Keratinocyte (primary cell): ENCODE results near the gene UBE2D2. TPM values are rescaled to one million over a fixed set of nuclear protein-coding genes. Genes with fewer than 3 reads are reported as not detected.

ENCODE experiments used
- DNase-seq: peaks from one replicate; pipeline ENCODE4 v3.0.0-alpha.2; 2011; ENCODE audit warnings: low read depth, missing footprints, low spot score
- FAIRE-seq: peaks from 2 replicates; lab custom pipeline; 2011; peaks lifted over from hg19 to GRCh38; lab: Jason Lieb, UNC
- H2AFZ ChIP-seq: 2 replicates; pipeline ENCODE4 v1.6.0; 2012; ENCODE audit warnings: low read length, control low read depth, inconsistent platforms; ENCODE audit not compliant: control insufficient read depth
- H3K27ac ChIP-seq: 2 replicates; pipeline ENCODE4 v1.5.1; 2011; ENCODE audit warnings: low read length; ENCODE audit not compliant: control insufficient read depth, insufficient read depth
- H3K27me3 ChIP-seq: 3 replicates; pipeline ENCODE4 v1.6.0; 2011; ENCODE audit warnings: low read length; ENCODE audit not compliant: control insufficient read depth, insufficient read depth; ENCODE audit errors: extremely low read depth
- H3K36me3 ChIP-seq, 2 experiments: 2 replicates in 1 of 2; 3 replicates in 1 of 2; pipeline ENCODE4 v1.5.1; 2011; ENCODE audit warnings: low read length in 2 of 2, mild to moderate bottlenecking in 1 of 2; ENCODE audit not compliant: control insufficient read depth in 2 of 2, insufficient read depth in 2 of 2; ENCODE audit errors: extremely low read depth in 1 of 2
- H3K4me1 ChIP-seq: 3 replicates; pipeline ENCODE4 v1.5.1; 2011; ENCODE audit warnings: low read length; ENCODE audit not compliant: control insufficient read depth, insufficient read depth; ENCODE audit errors: extremely low read depth
- H3K4me2 ChIP-seq: 3 replicates; pipeline ENCODE4 v1.6.0; 2011; ENCODE audit warnings: low read depth, low read length; ENCODE audit not compliant: control insufficient read depth, insufficient read depth; ENCODE audit errors: extremely low read depth
- H3K4me3 ChIP-seq, 3 experiments: fragments of 200-600 bp in 1 of 3; sonication (generic) in 1 of 3; 2 replicates in 2 of 3; 3 replicates in 1 of 3; pipeline ENCODE4 v1.5.1; 2011 to 2016; ENCODE audit warnings: low read length in 3 of 3, mild to moderate bottlenecking in 3 of 3, control low read depth in 2 of 3, inconsistent platforms in 1 of 3, low read depth in 1 of 3, mixed read lengths in 1 of 3, mixed run types in 1 of 3, moderate library complexity in 1 of 3; ENCODE audit not compliant: control insufficient read depth in 2 of 3, insufficient read depth in 2 of 3; ENCODE audit errors: extremely low read depth in 1 of 3
- H3K79me2 ChIP-seq: 2 replicates; pipeline ENCODE4 v1.6.0; 2012; ENCODE audit warnings: low read length; ENCODE audit not compliant: control insufficient read depth, insufficient read depth
- H3K9ac ChIP-seq: 3 replicates; pipeline ENCODE4 v1.6.0; 2011; ENCODE audit warnings: low read length; ENCODE audit not compliant: control insufficient read depth, insufficient read depth; ENCODE audit errors: extremely low read depth
- H3K9me1 ChIP-seq: 3 replicates; pipeline ENCODE4 v1.6.0; 2011; ENCODE audit warnings: low read length; ENCODE audit not compliant: control insufficient read depth, insufficient read depth; ENCODE audit errors: extremely low read depth
- H3K9me3 ChIP-seq: 2 replicates; pipeline ENCODE4 v1.5.1; 2012; ENCODE audit warnings: low read depth, low read length; ENCODE audit not compliant: control insufficient read depth
- H4K20me1 ChIP-seq: 3 replicates; pipeline ENCODE4 v1.6.0; 2011; ENCODE audit warnings: low read length; ENCODE audit not compliant: control insufficient read depth, insufficient read depth; ENCODE audit errors: extremely low read depth
- CTCF ChIP-seq, 3 experiments: IDR thresholded peaks in 1 of 3; conservative IDR thresholded peaks in 1 of 3; optimal IDR thresholded peaks in 1 of 3; 2 replicates in 2 of 3; 3 replicates in 1 of 3; pipeline versions ENCODE3 to v1.5.1; 2011; ENCODE audit warnings: low read length in 3 of 3, mild to moderate bottlenecking in 3 of 3, moderate library complexity in 2 of 3, control low read depth in 1 of 3, inconsistent platforms in 1 of 3; ENCODE audit not compliant: insufficient read depth in 2 of 3; ENCODE audit errors: extremely low read depth in 1 of 3
- EZH2 ChIP-seq: IDR thresholded peaks from one replicate; pipeline ENCODE4 v1.6.1; 2012; ENCODE audit warnings: inconsistent platforms, mild to moderate bottlenecking, low read length, moderate library complexity
- dilution Hi-C: fragments of 300-500 bp; cut with MboI; formaldehyde crosslinking; loops from one replicate; pipeline ENCODE4 v1.7.0; 2020; ENCODE audit warnings: low sequenced_read_pairs; ENCODE audit not compliant: extremely low pct_ligation_motif_present
- polyA plus RNA-seq, 5 experiments: library from polyadenylated mRNA; depleted of rRNA in 3 of 5; stranded (reverse) in 3 of 5; stranded (forward) in 1 of 5; unstranded in 1 of 5; fragments of >200 nt; gene quantifications; 1 replicate in 1 of 5; 2 replicates in 3 of 5; 3 replicates in 1 of 5; pipeline versions ENCODE4 v1.2.1 to v1.2.3, GENCODE V29; 2011 to 2012; ENCODE audit warnings: missing spikeins in 2 of 5, low read depth in 1 of 5, low replicate concordance in 1 of 5

UBE2D2 gene
- polyA plus RNA-seq, 1 donor (not counting 4 experiments of a cell fraction or from before 2014, with no cell fraction given), result 127 TPM

DNA sequence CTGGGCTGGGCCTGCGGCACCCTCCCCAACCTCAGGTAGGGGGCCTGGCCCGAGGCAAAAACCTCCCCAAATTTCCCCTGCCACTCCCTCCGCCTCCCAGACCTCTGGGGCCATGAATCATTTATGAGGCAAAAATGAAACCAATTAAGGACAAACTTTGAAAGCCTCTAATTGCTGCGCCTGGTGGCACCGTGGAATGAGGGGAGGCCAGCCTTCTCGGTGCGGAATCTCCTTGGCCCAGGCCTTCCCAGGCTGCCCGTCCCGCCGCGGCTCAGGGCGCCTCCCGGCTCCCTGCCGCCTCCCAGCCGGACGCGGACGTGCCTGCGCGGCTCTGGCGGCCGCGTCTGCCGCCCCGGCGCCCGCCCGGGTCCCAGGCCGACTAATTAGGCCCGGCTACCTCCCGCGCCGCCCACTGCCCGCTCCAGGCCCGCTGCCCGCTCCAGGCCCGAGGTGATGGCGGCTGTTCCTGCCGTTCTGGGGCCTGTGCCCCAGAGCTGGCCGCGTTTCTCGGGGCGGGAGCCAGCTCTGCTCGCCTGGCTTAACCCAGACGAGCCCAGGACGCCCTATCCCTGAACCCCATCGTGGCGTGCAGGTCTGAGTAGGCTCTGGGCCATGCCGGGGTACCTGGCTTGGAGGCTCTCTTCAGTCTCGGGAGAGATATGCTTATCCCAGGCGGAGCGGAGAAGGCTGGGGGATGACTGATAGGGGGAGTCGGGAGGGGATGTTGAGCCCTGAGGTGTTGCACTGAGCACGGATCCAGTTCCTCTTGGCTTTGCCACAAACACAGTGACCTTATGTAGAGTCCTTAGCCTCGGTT is 107.1 kb downstream of the UBE2D2 start:
- Histone ChIP-seq H3K27me3 (no peaks in the 10 kb centered on the region), H3K9ac (peak overlapping the region; percentile 85), H3K79me2 (no peaks in the 10 kb centered on the region), H3K9me1 (no peaks in the 10 kb centered on the region), H3K4me2 (peak overlapping the region; percentile 88), H3K4me1 (peaks cover 18% of the 10 kb centered on the region), H3K9me3 (no peaks in the 10 kb centered on the region), H4K20me1 (no peaks in the 10 kb centered on the region), H2AFZ (peak overlapping the region; percentile 95), H3K27ac (peak overlapping the region; percentile 73), H3K4me3 (peak overlapping the region; percentile 20 to 63 (median 62)), H3K36me3 (no peaks in the 10 kb centered on the region)
- DNase-seq (no peak), FAIRE-seq (no peak)
- dilution Hi-C loops, result no loop called here
- TF ChIP-seq CTCF (optimal IDR thresholded peaks at IDR 0.05 in 1 of 3, IDR thresholded peaks at IDR 0.05 in 1 of 3, conservative IDR thresholded peaks at IDR 0.05 in 1 of 3; ENCODE audit: extremely low read depth in 1 of 3, insufficient read depth in 2 of 3, low read length in 3 of 3) (no peak), EZH2 (no peak)

GRCh38 chr5:139668924-139669661 is 108.0 kb downstream of the UBE2D2 start:
- Histone ChIP-seq H3K4me3 (peak overlapping the region in 1 of 3 experiments; percentile 63), H3K79me2 (no peaks in the 10 kb centered on the region), H3K9me3 (no peaks in the 10 kb centered on the region), H3K9me1 (no peaks in the 10 kb centered on the region), H4K20me1 (no peaks in the 10 kb centered on the region), H2AFZ (peak overlapping the region; percentile 95), H3K4me2 (peak overlapping the region; percentile 88), H3K9ac (peak overlapping the region; percentile 85), H3K36me3 (no peaks in the 10 kb centered on the region), H3K27ac (peak overlapping the region; percentile 73), H3K4me1 (peaks cover 18% of the 10 kb centered on the region), H3K27me3 (no peaks in the 10 kb centered on the region)
- DNase-seq, result no peak
- dilution Hi-C loops, result no loop called here
- no peak for FAIRE-seq
- TF ChIP-seq CTCF (optimal IDR thresholded peaks at IDR 0.05 in 1 of 3, IDR thresholded peaks at IDR 0.05 in 1 of 3, conservative IDR thresholded peaks at IDR 0.05 in 1 of 3; ENCODE audit: extremely low read depth in 1 of 3, insufficient read depth in 2 of 3, low read length in 3 of 3), result no peak
- TF ChIP-seq EZH2, result no peak
